Ishikawa (cell line): ENCODE measurements around the gene TMEM225B.

Source experiments
- CEBPB ChIP-seq: IDR thresholded peaks from 2 replicates; pipeline ENCODE4 v1.6.1; 2012
- CREB1 ChIP-seq: IDR thresholded peaks from 2 replicates; pipeline ENCODE4 v1.6.1; 2012; ENCODE audit warnings: low read depth
- EGR1 ChIP-seq: IDR thresholded peaks from 2 replicates; pipeline ENCODE4 v1.6.1; 2012
- EP300 ChIP-seq: IDR thresholded peaks from 2 replicates; pipeline ENCODE4 v1.6.1; 2012; ENCODE audit warnings: borderline replicate concordance
- FOXM1 ChIP-seq: IDR thresholded peaks from 2 replicates; pipeline ENCODE4 v1.6.1; 2012; ENCODE audit warnings: low read depth, borderline replicate concordance
- MAX ChIP-seq: IDR thresholded peaks from 2 replicates; pipeline ENCODE4 v1.6.1; 2012
- NFIC ChIP-seq: IDR thresholded peaks from 2 replicates; pipeline ENCODE4 v1.6.1; 2012
- RAD21 ChIP-seq: IDR thresholded peaks from 2 replicates; pipeline ENCODE4 v1.6.1; 2012; ENCODE audit warnings: low read depth
- REST ChIP-seq: IDR thresholded peaks from 2 replicates; pipeline ENCODE4 v1.6.1; 2012; ENCODE audit warnings: low read depth, mild to moderate bottlenecking
- TAF1 ChIP-seq: IDR thresholded peaks from 2 replicates; pipeline ENCODE4 v1.6.1; 2012; ENCODE audit warnings: low read depth, mild to moderate bottlenecking
- TCF12 ChIP-seq: IDR thresholded peaks from 2 replicates; pipeline ENCODE4 v1.6.1; 2012; ENCODE audit warnings: low read depth
- TEAD4 ChIP-seq: IDR thresholded peaks from 2 replicates; pipeline ENCODE4 v1.6.1; 2012
- USF1 ChIP-seq: IDR thresholded peaks from 2 replicates; pipeline ENCODE4 v1.6.1; 2012
- YY1 ChIP-seq: IDR thresholded peaks from 2 replicates; pipeline ENCODE4 v1.6.1; 2012; ENCODE audit warnings: low read depth
- ZBTB7A ChIP-seq: IDR thresholded peaks from 2 replicates; pipeline ENCODE4 v1.6.1; 2012; ENCODE audit warnings: low read depth

The TMEM225B gene

GRCh38 chr7:99639267-99639666 lies 41.2 kb downstream of the TMEM225B start:
- TF ChIP-seq EP300 = no peak
- TF ChIP-seq CEBPB = no peak
- no peak for TF ChIP-seq CREB1
- no peak for TF ChIP-seq FOXM1
- TF ChIP-seq USF1 = no peak
- TF ChIP-seq TCF12 = no peak
- TF ChIP-seq MAX = no peak
- no peak for TF ChIP-seq RAD21
- no peak for TF ChIP-seq TAF1
- no peak for TF ChIP-seq YY1
- no peak for TF ChIP-seq REST
- no peak for TF ChIP-seq TEAD4
- no peak for TF ChIP-seq NFIC
- TF ChIP-seq EGR1 = no peak
- TF ChIP-seq ZBTB7A = no peak

- TF ChIP-seq TAF1 (no peak), EP300 (no peak), MAX (no peak), REST (no peak), TEAD4 (no peak), NFIC (no peak), CEBPB (no peak), RAD21 (no peak)
Observed at GRCh38 chr7:99642027-99642426, 44.0 kb downstream of the TMEM225B start.

- TF ChIP-seq REST = no peak
- no peak for TF ChIP-seq CEBPB
- no peak for TF ChIP-seq TCF12
- no peak for TF ChIP-seq TAF1
- no peak for TF ChIP-seq ZBTB7A
- TF ChIP-seq NFIC = no peak
- no peak for TF ChIP-seq EP300
- no peak for TF ChIP-seq MAX
- TF ChIP-seq RAD21 = no peak
- TF ChIP-seq FOXM1 = no peak
- no peak for TF ChIP-seq CREB1
- no peak for TF ChIP-seq YY1
Observed at GRCh38 chr7:99643464-99643863, 45.4 kb downstream of the TMEM225B start.

GRCh38 chr7:99644431-99644830 lies 46.4 kb downstream of the TMEM225B start:
- TF ChIP-seq USF1 = no peak
- TF ChIP-seq MAX = no peak
- TF ChIP-seq EGR1 = no peak
- TF ChIP-seq NFIC = no peak
- TF ChIP-seq CREB1 = no peak
- no peak for TF ChIP-seq TEAD4
- no peak for TF ChIP-seq CEBPB
- no peak for TF ChIP-seq TCF12
- no peak for TF ChIP-seq TAF1
- TF ChIP-seq FOXM1 = no peak
- TF ChIP-seq ZBTB7A = no peak
- no peak for TF ChIP-seq YY1
- no peak for TF ChIP-seq EP300
- no peak for TF ChIP-seq REST
- no peak for TF ChIP-seq RAD21
